GM23338 (cell line): ENCODE data around the gene CCDC146. TPM values are rescaled to one million over a fixed set of nuclear protein-coding genes. Genes with fewer than 3 reads are reported as not detected.
A peak's percentile ranks its signal among the peaks of the same experiment; 100 is the strongest.

Experiments
- ATAC-seq: fragments of 200-7000 bp; cut with Tn5 transposase; 3 replicates; pipeline ENCODE4 v1.9.1; 2020
- DNase-seq: peaks from one replicate; pipeline ENCODE4 v3.0.0-alpha.2; 2015; ENCODE audit warnings: low spot score
- H2AFZ ChIP-seq: fragments of 200-600 bp; sonication (generic); 2 replicates; pipeline ENCODE4 v1.8.0; 2016; ENCODE audit warnings: antibody characterized with exemption, mild to moderate bottlenecking, moderate library complexity
- H3F3A ChIP-seq: fragments of 200-600 bp; sonication (generic); replicated peaks from 2 replicates; pipeline ENCODE4 v1.8.0; 2017; ENCODE audit warnings: antibody characterized with exemption, mixed run types, low read depth
- H3K27ac ChIP-seq: fragments of 200-600 bp; sonication (generic); 2 replicates; pipeline ENCODE4 v1.6.1; 2016; ENCODE audit warnings: low read depth
- H3K27me3 ChIP-seq: fragments of 200-600 bp; sonication (generic); 2 replicates; pipeline ENCODE4 v1.8.0; 2016; ENCODE audit warnings: mild to moderate bottlenecking, mixed run types, moderate library complexity; ENCODE audit not compliant: insufficient read depth
- H3K36me3 ChIP-seq: fragments of 200-600 bp; sonication (generic); 2 replicates; pipeline ENCODE4 v1.8.0; 2016; ENCODE audit warnings: mild to moderate bottlenecking; ENCODE audit not compliant: insufficient read depth
- H3K4me1 ChIP-seq: fragments of 200-600 bp; sonication (generic); 2 replicates; pipeline ENCODE4 v1.8.0; 2016; ENCODE audit warnings: mild to moderate bottlenecking, moderate library complexity; ENCODE audit not compliant: insufficient read depth
- H3K4me2 ChIP-seq: fragments of 200-600 bp; sonication (generic); 2 replicates; pipeline ENCODE4 v1.7.1; 2017; ENCODE audit warnings: mixed run types
- H3K4me3 ChIP-seq: fragments of 200-600 bp; sonication (generic); 2 replicates; pipeline ENCODE4 v1.6.1; 2016; ENCODE audit warnings: mixed run types
- H3K79me2 ChIP-seq: fragments of 200-600 bp; sonication (generic); replicated peaks from 2 replicates; pipeline ENCODE4 v1.8.0; 2017; ENCODE audit warnings: mild to moderate bottlenecking; ENCODE audit not compliant: insufficient read depth
- H3K9me2 ChIP-seq: fragments of 200-600 bp; sonication (generic); 2 replicates; pipeline ENCODE4 v1.8.0; 2017; ENCODE audit not compliant: insufficient read depth
- H4K20me1 ChIP-seq: fragments of 200-600 bp; sonication (generic); replicated peaks from 2 replicates; pipeline ENCODE4 v1.8.0; 2017; ENCODE audit warnings: mild to moderate bottlenecking; ENCODE audit not compliant: insufficient read depth
- H3K27ac Mint-ChIP-seq: 2 replicates; pipeline ENCODE4 v1.8.0; 2020; ENCODE audit warnings: inconsistent platforms, mild to moderate bottlenecking, moderate library complexity, mixed read lengths
- H3K27me3 Mint-ChIP-seq: 3 replicates; pipeline ENCODE4 v1.8.0; 2022; ENCODE audit warnings: low read depth, mild to moderate bottlenecking, moderate library complexity, mixed read lengths, inconsistent platforms; ENCODE audit not compliant: insufficient read depth, poor library complexity
- H3K36me3 Mint-ChIP-seq: 3 replicates; pipeline ENCODE4 v1.8.0; 2021; ENCODE audit warnings: low read depth, mild to moderate bottlenecking, inconsistent platforms, moderate library complexity, mixed read lengths
- H3K4me1 Mint-ChIP-seq: 3 replicates; pipeline ENCODE4 v1.8.0; 2020; ENCODE audit warnings: mild to moderate bottlenecking, inconsistent platforms, mixed read lengths
- H3K4me3 Mint-ChIP-seq: 3 replicates; pipeline ENCODE4 v1.8.0; 2021; ENCODE audit warnings: moderate library complexity, mild to moderate bottlenecking, inconsistent platforms, mixed read lengths
- H3K9me3 Mint-ChIP-seq: 3 replicates; pipeline ENCODE4 v1.8.0; 2020; ENCODE audit warnings: moderate library complexity, mild to moderate bottlenecking, inconsistent platforms, mixed read lengths
- CREB1 ChIP-seq: fragments of 250-450 bp; sonication (Bioruptor Pico); IDR thresholded peaks from 2 replicates; pipeline ENCODE4 v1.5.0; 2020; ENCODE audit warnings: low read depth, mild to moderate bottlenecking, moderate library complexity
- EZH2 ChIP-seq: fragments of 200-600 bp; sonication (generic); IDR thresholded peaks from one replicate; pipeline ENCODE4 v1.8.0; 2017; ENCODE audit warnings: antibody characterized with exemption, mild to moderate bottlenecking, low read depth; ENCODE audit not compliant: unreplicated experiment
- EZH2phosphoT487 ChIP-seq: fragments of 200-600 bp; sonication (generic); IDR thresholded peaks from one replicate; pipeline ENCODE4 v1.8.1; 2018; ENCODE audit warnings: antibody characterized with exemption; ENCODE audit not compliant: unreplicated experiment
- JUNB ChIP-seq: IDR thresholded peaks from one replicate; pipeline ENCODE4 v1.6.1; 2016; ENCODE audit warnings: antibody characterized with exemption; ENCODE audit not compliant: unreplicated experiment
- NANOG ChIP-seq: IDR thresholded peaks from 2 replicates; pipeline ENCODE4 v1.6.1; 2016; ENCODE audit warnings: antibody characterized with exemption, borderline replicate concordance
- POLR2AphosphoS5 ChIP-seq: IDR thresholded peaks from 2 replicates; pipeline ENCODE4 v1.6.1; 2016; ENCODE audit warnings: antibody characterized with exemption, low read depth
- STAT1 ChIP-seq: IDR thresholded peaks from one replicate; pipeline ENCODE4 v1.6.1; 2016; ENCODE audit warnings: antibody characterized with exemption; ENCODE audit not compliant: unreplicated experiment
- ZNF331 ChIP-seq: fragments of 250-450 bp; sonication (Bioruptor Pico); IDR thresholded peaks from 2 replicates; pipeline ENCODE4 v1.5.0; 2020; ENCODE audit warnings: low read depth, mild to moderate bottlenecking, moderate library complexity
- polyA plus RNA-seq: library from polyadenylated mRNA; unstranded; fragments of >200 nt; fragmentation: Nextera tagmentation; extraction: Ambion mirVana; gene quantifications from 2 replicates; pipeline ENCODE4 v1.2.1, GENCODE V29; 2016
- total RNA-seq: library from RNA; depleted of rRNA; stranded (reverse); fragments of >200 nt; shearing (Covaris generic); gene quantifications from 2 replicates; pipeline ENCODE4 v1.2.3, GENCODE V29; 2014
- TF ChIP-seq, protein P1 (sequence below), 2 experiments: fragments of 200-600 bp in 1 of 2; sonication (generic) in 1 of 2; conservative IDR thresholded peaks; 2 replicates each; pipeline versions ENCODE4 v1.5.1 to v1.6.1; 2016 to 2017; ENCODE audit warnings: antibody characterized with exemption in 2 of 2, low read depth in 2 of 2, mild to moderate bottlenecking in 2 of 2, moderate library complexity in 1 of 2
- TF ChIP-seq, protein P2 (sequence below): IDR thresholded peaks from 2 replicates; pipeline ENCODE4 v1.6.1; 2016; ENCODE audit warnings: antibody characterized with exemption

Gene CCDC146
- total and polyA plus RNA-seq, 2 experiments from 2014 or later: 0.35 to 0.74 TPM

DNA sequence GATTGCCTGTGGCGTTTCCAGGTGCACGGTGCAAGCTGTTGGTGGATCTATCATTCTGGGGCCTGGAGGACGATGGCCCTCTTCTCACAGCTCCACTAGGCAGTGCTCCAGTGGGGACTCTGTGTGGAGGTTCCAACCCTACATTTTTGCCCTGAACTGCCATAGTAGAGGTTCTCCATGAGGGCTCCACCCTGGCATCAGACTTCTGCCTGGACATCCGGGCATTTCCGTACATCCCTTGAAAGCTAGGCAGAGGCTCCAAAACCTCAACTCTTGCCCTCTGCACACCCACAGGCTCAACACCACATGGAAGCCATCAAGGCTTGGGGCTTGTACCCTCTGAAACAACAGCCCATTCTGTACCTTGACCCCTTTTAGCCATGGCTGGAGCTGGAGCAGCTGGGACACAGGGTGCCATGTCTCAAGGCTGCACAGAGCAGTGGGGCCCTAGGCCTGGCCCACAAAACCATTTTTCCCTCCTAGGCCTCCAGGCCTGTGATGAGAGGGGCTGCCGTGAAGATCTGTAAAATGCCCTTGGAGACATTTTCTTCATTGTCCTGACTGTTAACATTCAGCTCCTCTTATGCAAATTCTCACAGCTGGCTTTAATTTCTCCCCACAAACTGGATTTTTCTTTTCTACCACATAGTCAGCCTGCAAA lies 87.2 kb downstream of the CCDC146 start:
- DNase-seq (peak; percentile 12), ATAC-seq (no peak)
- H3K4me3 Mint-ChIP-seq: no peak overlapping the region
- no peak for TF ChIP-seq JUNB
- TF ChIP-seq, protein P1, sequence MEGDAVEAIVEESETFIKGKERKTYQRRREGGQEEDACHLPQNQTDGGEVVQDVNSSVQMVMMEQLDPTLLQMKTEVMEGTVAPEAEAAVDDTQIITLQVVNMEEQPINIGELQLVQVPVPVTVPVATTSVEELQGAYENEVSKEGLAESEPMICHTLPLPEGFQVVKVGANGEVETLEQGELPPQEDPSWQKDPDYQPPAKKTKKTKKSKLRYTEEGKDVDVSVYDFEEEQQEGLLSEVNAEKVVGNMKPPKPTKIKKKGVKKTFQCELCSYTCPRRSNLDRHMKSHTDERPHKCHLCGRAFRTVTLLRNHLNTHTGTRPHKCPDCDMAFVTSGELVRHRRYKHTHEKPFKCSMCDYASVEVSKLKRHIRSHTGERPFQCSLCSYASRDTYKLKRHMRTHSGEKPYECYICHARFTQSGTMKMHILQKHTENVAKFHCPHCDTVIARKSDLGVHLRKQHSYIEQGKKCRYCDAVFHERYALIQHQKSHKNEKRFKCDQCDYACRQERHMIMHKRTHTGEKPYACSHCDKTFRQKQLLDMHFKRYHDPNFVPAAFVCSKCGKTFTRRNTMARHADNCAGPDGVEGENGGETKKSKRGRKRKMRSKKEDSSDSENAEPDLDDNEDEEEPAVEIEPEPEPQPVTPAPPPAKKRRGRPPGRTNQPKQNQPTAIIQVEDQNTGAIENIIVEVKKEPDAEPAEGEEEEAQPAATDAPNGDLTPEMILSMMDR (conservative IDR thresholded peaks at IDR 0.05; ENCODE audit: low read depth in 2 of 2): no peak
- Histone ChIP-seq H3F3A (no peaks in the 10 kb centered on the region), H3K36me3 (no peaks in the 10 kb centered on the region), H3K4me2 (no peak overlapping the region), H3K79me2 (no peaks in the 10 kb centered on the region), H3K9me2 (no peaks in the 10 kb centered on the region; the same call in 1 of the 2 replicates), H3K4me1 (no peaks in the 10 kb centered on the region), H3K27ac (no peak overlapping the region), H2AFZ (no peak overlapping the region), H3K4me3 (no peak overlapping the region), H4K20me1 (no peaks in the 10 kb centered on the region), H3K27me3 (no peaks in the 10 kb centered on the region)
- no peaks in the 10 kb centered on the region for H3K4me1 Mint-ChIP-seq
- H3K36me3 Mint-ChIP-seq: peaks cover 23% of the 10 kb centered on the region
- no peaks in the 10 kb centered on the region for H3K27me3 Mint-ChIP-seq
- H3K27ac Mint-ChIP-seq: no peak overlapping the region
- H3K9me3 Mint-ChIP-seq: peaks cover 36% of the 10 kb centered on the region

DNA sequence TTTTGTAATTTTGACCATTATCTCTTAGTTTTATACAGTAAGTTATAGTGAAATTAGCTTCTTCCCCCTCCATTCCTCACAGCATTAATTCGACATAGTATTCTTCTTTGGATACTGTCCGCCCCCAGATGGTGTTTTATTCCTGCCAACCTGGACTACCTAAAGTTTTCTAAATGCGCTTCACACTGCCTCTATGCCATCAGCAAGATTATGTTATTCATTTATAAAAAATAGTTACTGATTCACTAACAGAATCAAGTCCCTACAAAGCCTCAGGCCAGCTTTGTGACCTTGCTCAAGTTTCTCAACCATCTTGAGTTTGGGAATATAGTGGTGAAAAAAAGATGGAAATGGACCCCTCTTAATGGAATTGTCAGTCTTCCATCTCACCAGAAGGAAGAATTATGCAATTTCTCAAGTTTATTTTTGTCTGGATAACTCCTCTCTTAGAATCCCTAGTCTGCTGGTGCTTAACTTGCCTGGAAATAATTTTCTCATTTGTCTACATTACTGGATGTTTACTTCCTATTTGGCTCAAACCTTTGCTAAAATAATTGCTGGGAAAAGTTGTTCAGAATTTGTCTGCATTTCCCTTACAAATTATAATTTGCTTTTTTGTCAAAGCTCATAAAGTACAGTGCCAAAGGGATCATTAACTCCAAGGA lies 93.9 kb downstream of the CCDC146 start:
- no peak for ATAC-seq
- H3K27ac ChIP-seq: no peak overlapping the region
- no peak overlapping the region for H3K4me2 ChIP-seq
- H3K27me3 Mint-ChIP-seq: no peaks in the 10 kb centered on the region
- no peak for DNase-seq
- H3K4me1 Mint-ChIP-seq: no peaks in the 10 kb centered on the region; the same call in 2 of the 3 replicates
- H3K4me3 Mint-ChIP-seq: no peak overlapping the region
- no peak overlapping the region for H3K27ac Mint-ChIP-seq
- H2AFZ ChIP-seq: no peak overlapping the region
- H3K4me1 ChIP-seq: no peaks in the 10 kb centered on the region
- no peak overlapping the region for H3K4me3 ChIP-seq
- H4K20me1 ChIP-seq: no peaks in the 10 kb centered on the region
- H3K9me3 Mint-ChIP-seq: peaks cover 21% of the 10 kb centered on the region
- no peaks in the 10 kb centered on the region; the same call in 1 of the 2 replicates for H3K36me3 ChIP-seq
- no peaks in the 10 kb centered on the region for H3K27me3 ChIP-seq
- H3K36me3 Mint-ChIP-seq: peaks cover 15% of the 10 kb centered on the region
- no peaks in the 10 kb centered on the region for H3F3A ChIP-seq
- TF ChIP-seq EZH2 (no peak), JUNB (no peak), STAT1 (no peak), ZNF331 (CRISPR knock-in tag) (no peak), POLR2AphosphoS5 (no peak), EZH2phosphoT487 (no peak), NANOG (no peak), CREB1 (no peak)
- TF ChIP-seq, protein P1 (conservative IDR thresholded peaks at IDR 0.05; ENCODE audit: low read depth in 2 of 2): no peak
- TF ChIP-seq, protein P2, sequence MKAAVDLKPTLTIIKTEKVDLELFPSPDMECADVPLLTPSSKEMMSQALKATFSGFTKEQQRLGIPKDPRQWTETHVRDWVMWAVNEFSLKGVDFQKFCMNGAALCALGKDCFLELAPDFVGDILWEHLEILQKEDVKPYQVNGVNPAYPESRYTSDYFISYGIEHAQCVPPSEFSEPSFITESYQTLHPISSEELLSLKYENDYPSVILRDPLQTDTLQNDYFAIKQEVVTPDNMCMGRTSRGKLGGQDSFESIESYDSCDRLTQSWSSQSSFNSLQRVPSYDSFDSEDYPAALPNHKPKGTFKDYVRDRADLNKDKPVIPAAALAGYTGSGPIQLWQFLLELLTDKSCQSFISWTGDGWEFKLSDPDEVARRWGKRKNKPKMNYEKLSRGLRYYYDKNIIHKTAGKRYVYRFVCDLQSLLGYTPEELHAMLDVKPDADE: no peak
- H3K79me2 ChIP-seq: no peaks in the 10 kb centered on the region
- peaks cover 4% of the 10 kb centered on the region for H3K9me2 ChIP-seq
